Upper lobe of left lung (tissue), 6 donors: ENCODE results near the gene C10orf143. TPM values are rescaled to one million over a fixed set of nuclear protein-coding genes. Genes with fewer than 3 reads are reported as not detected.

Experiments
- ATAC-seq, 2 donors: fragments of 200-7000 bp; cut with Tn5 transposase; one replicate each; pipeline ENCODE4 v1.9.1; 2022; ENCODE audit warnings: mild to moderate bottlenecking in 2 of 2, moderate library complexity in 2 of 2; ENCODE audit not compliant: low FRiP score in 2 of 2
- DNase-seq, 2 donors: peaks; one replicate each; pipeline ENCODE4 v3.0.0-alpha.2; 2019 to 2020
- H3K27ac ChIP-seq, 4 donors: fragments of 200-600 bp; sonication (generic); one replicate each; pipeline ENCODE4 v1.5.1; 2016 to 2019
- H3K27me3 ChIP-seq, 4 donors: fragments of 200-600 bp; sonication (generic); one replicate each; pipeline ENCODE4 v1.5.1; 2017 to 2019
- H3K36me3 ChIP-seq, 4 donors: fragments of 200-600 bp; sonication (generic); one replicate each; pipeline ENCODE4 v1.5.1; 2016 to 2019
- H3K4me1 ChIP-seq, 4 donors: fragments of 200-600 bp; sonication (generic); one replicate each; pipeline ENCODE4 v1.5.1; 2018 to 2019
- H3K4me3 ChIP-seq, 4 donors: fragments of 200-600 bp; sonication (generic); one replicate each; pipeline ENCODE4 v1.5.1; 2017 to 2019; ENCODE audit warnings: mild to moderate bottlenecking in 2 of 4, moderate library complexity in 1 of 4
- H3K9me3 ChIP-seq, 4 donors: fragments of 200-600 bp; sonication (generic); one replicate each; pipeline ENCODE4 v1.5.1; 2018 to 2019
- EP300 ChIP-seq, 4 donors: sonication (generic); formaldehyde crosslinking; IDR thresholded peaks; one replicate each; pipeline ENCODE4 v1.5.1; 2017; ENCODE audit warnings: antibody characterized with exemption in 4 of 4, control low read depth in 2 of 4
- POLR2A ChIP-seq, 4 donors: fragments of 450-650 bp; IDR thresholded peaks; one replicate each; pipeline ENCODE4 v1.5.1; 2016 to 2017; ENCODE audit warnings: antibody characterized with exemption in 4 of 4, mild to moderate bottlenecking in 2 of 4
- POLR2AphosphoS5 ChIP-seq, 2 donors: sonication (generic); formaldehyde crosslinking; IDR thresholded peaks; one replicate each; pipeline ENCODE4 v1.5.1; 2017; ENCODE audit warnings: antibody characterized with exemption in 2 of 2
- WGBS, 2 donors: methylation state at CpG; one replicate each; pipeline ENCODE4 v1.1.5; 2017 to 2018; 5-methylcytosine and 5-hydroxymethylcytosine counted together
- total RNA-seq, 6 donors: library from RNA; depleted of rRNA in 4 of 6; stranded (reverse); fragments of >200 nt in 4 of 6; gene quantifications; one replicate each; pipeline versions ENCODE4 v1.1.0 to v1.2.1, GENCODE V29; 2016 to 2021
- TF ChIP-seq, protein P1 (sequence below), 6 experiments: fragments of 450-650 bp in 4 of 6; fragments of 200-600 bp in 2 of 6; sonication (generic) in 2 of 6; IDR thresholded peaks; one replicate each; pipeline ENCODE4 v1.5.1; 2016 to 2019; ENCODE audit warnings: antibody characterized with exemption in 6 of 6
- donor health status: DM: no; HTN: no; CAD: no; lungs with moderate emphysema.
- donor health status: DM: no; HTN: yes; CAD: no; lungs with severe emphysema.

C10orf143 gene
- total RNA-seq, 6 donors from 2014 or later, result 0.55 to 6.0 (median 4.4) TPM; not detected in 1

- Histone ChIP-seq H3K27ac (no peak overlapping the region), H3K4me3 (no peak overlapping the region), H3K9me3 (no peaks in the 10 kb centered on the region), H3K36me3 (peaks cover 0 to 7% (median 3%) of the 10 kb centered on the region in 4 donors), H3K4me1 (no peaks in the 10 kb centered on the region), H3K27me3 (no peaks in the 10 kb centered on the region)
- ATAC-seq, result no peak
- no peak for TF ChIP-seq EP300 (IDR thresholded peaks at IDR 0.05)
- TF ChIP-seq POLR2AphosphoS5 (IDR thresholded peaks at IDR 0.05), result no peak
- no peak for TF ChIP-seq POLR2A (IDR thresholded peaks at IDR 0.05)
- TF ChIP-seq, protein P1, sequence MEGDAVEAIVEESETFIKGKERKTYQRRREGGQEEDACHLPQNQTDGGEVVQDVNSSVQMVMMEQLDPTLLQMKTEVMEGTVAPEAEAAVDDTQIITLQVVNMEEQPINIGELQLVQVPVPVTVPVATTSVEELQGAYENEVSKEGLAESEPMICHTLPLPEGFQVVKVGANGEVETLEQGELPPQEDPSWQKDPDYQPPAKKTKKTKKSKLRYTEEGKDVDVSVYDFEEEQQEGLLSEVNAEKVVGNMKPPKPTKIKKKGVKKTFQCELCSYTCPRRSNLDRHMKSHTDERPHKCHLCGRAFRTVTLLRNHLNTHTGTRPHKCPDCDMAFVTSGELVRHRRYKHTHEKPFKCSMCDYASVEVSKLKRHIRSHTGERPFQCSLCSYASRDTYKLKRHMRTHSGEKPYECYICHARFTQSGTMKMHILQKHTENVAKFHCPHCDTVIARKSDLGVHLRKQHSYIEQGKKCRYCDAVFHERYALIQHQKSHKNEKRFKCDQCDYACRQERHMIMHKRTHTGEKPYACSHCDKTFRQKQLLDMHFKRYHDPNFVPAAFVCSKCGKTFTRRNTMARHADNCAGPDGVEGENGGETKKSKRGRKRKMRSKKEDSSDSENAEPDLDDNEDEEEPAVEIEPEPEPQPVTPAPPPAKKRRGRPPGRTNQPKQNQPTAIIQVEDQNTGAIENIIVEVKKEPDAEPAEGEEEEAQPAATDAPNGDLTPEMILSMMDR (IDR thresholded peaks at IDR 0.05), result no peak
- no peak for DNase-seq
- WGBS, 2 donors, result 65 to 76% methylated on average over 3 of the region's 3 CpGs
Measured at GRCh38 chr10:130078120-130078519, 32.5 kb downstream of the C10orf143 start.

- TF ChIP-seq POLR2AphosphoS5 (IDR thresholded peaks at IDR 0.05) (no peak), POLR2A (IDR thresholded peaks at IDR 0.05) (no peak), EP300 (IDR thresholded peaks at IDR 0.05) (no peak)
- TF ChIP-seq, protein P1 (IDR thresholded peaks at IDR 0.05), result no peak
- Histone ChIP-seq H3K36me3 (peaks cover 0 to 7% (median 3%) of the 10 kb centered on the region in 4 donors), H3K4me3 (no peak overlapping the region), H3K9me3 (no peaks in the 10 kb centered on the region), H3K27ac (no peak overlapping the region), H3K4me1 (no peaks in the 10 kb centered on the region), H3K27me3 (no peaks in the 10 kb centered on the region)
- no peak for ATAC-seq
- WGBS, 2 donors, result 96 to 100% methylated on average over 13 to 14 of the region's 14 CpGs
- no peak for DNase-seq
Measured at GRCh38 chr10:130076681-130077080, 33.9 kb downstream of the C10orf143 start.

- ATAC-seq, result no peak
- WGBS, 2 donors, result 68 to 87% methylated on average over 1 of the region's 1 CpG
Measured at GRCh38 chr10:130074639-130075038, 36.0 kb downstream of the C10orf143 start.

DNA sequence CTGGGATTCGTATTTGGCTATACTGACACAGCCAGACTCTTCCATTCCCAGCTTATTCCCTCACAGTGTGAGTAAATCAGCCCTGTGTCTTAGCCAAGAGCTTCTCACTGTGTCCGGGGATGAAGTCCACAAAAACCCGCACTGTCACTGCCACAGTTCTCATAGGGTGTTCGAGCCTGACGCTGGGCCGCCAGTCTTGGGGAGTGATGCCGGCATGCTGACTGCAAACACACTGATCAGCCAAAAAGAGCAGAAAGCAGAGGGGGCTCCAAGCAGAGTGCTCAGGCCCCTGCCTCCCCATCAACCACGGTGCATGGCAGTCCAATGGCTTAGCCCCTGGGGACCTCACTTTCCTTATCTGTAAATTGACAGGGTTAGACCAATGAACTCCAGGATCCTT is 36.7 kb downstream of the C10orf143 start:
- WGBS, 2 donors, result 92 to 93% methylated on average over 8 of the region's 8 CpGs
- no peak overlapping the region for H3K4me3 ChIP-seq
- DNase-seq (no peak), ATAC-seq (no peak)
- no peaks in the 10 kb centered on the region for H3K9me3 ChIP-seq
- no peaks in the 10 kb centered on the region for H3K4me1 ChIP-seq
- no peaks in the 10 kb centered on the region for H3K27me3 ChIP-seq
- no peak overlapping the region for H3K27ac ChIP-seq
- peaks cover 0 to 7% (median 3%) of the 10 kb centered on the region in 4 donors for H3K36me3 ChIP-seq
- TF ChIP-seq, protein P1 (IDR thresholded peaks at IDR 0.05), result no peak
- TF ChIP-seq POLR2A (IDR thresholded peaks at IDR 0.05) (no peak), EP300 (IDR thresholded peaks at IDR 0.05) (no peak), POLR2AphosphoS5 (IDR thresholded peaks at IDR 0.05) (no peak)

More at GRCh38 chr10:130074639-130075038, 36.0 kb downstream of the C10orf143 start:
- Histone ChIP-seq H3K4me1 (no peaks in the 10 kb centered on the region), H3K27ac (no peak overlapping the region), H3K9me3 (no peaks in the 10 kb centered on the region), H3K4me3 (no peak overlapping the region), H3K36me3 (peaks cover 0 to 7% (median 3%) of the 10 kb centered on the region in 4 donors), H3K27me3 (no peaks in the 10 kb centered on the region)
- TF ChIP-seq POLR2AphosphoS5 (IDR thresholded peaks at IDR 0.05), result no peak
- TF ChIP-seq, protein P1 (IDR thresholded peaks at IDR 0.05), result no peak
- no peak for TF ChIP-seq POLR2A (IDR thresholded peaks at IDR 0.05)
- no peak for TF ChIP-seq EP300 (IDR thresholded peaks at IDR 0.05)
- DNase-seq, result no peak

GRCh38 chr10:130072247-130072646 is 38.4 kb downstream of the C10orf143 start:
- DNase-seq, result no peak
- Histone ChIP-seq H3K4me3 (no peak overlapping the region), H3K27me3 (no peaks in the 10 kb centered on the region), H3K27ac (no peak overlapping the region), H3K9me3 (no peaks in the 10 kb centered on the region), H3K36me3 (peaks cover 0 to 7% (median 3%) of the 10 kb centered on the region in 4 donors), H3K4me1 (no peaks in the 10 kb centered on the region)
- TF ChIP-seq POLR2AphosphoS5 (IDR thresholded peaks at IDR 0.05), result no peak
- no peak for ATAC-seq
